K562 (cell line): ENCODE results near the gene UQCR11. TPM values are rescaled to one million over a fixed set of nuclear protein-coding genes. Genes with fewer than 3 reads are reported as not detected.
A peak's percentile ranks its signal among the peaks of the same experiment; 100 is the strongest.

Experiments
- CXXC5 ChIP-seq: fragments of 250-450 bp; sonication (Bioruptor Pico); IDR thresholded peaks from 2 replicates; pipeline ENCODE4 v1.8.0; 2022; ENCODE audit warnings: inconsistent platforms, mild to moderate bottlenecking, moderate library complexity
- DPF2 ChIP-seq: fragments of 450-650 bp; IDR thresholded peaks from 2 replicates; pipeline ENCODE4 v1.6.1; 2016
- E2F3 ChIP-seq: fragments of 250-450 bp; sonication (Bioruptor Pico); IDR thresholded peaks from 2 replicates; pipeline ENCODE4 v1.4.0; 2020; ENCODE audit warnings: mild to moderate bottlenecking
- E2F4 ChIP-seq: sonication (generic); formaldehyde crosslinking; IDR thresholded peaks from 2 replicates; pipeline ENCODE4 v1.8.0; 2022; ENCODE audit warnings: mild to moderate bottlenecking, low read depth, missing genetic modification reagents
- FOSL1 ChIP-seq: fragments of 200-800 bp; sonication (Bioruptor generic); conservative IDR thresholded peaks from 2 replicates; pipeline ENCODE4 v1.6.1; 2016; ENCODE audit warnings: missing genetic modification characterization, missing compliant biosample characterization
- FOXO4 ChIP-seq: fragments of 450-650 bp; formaldehyde crosslinking; IDR thresholded peaks from 2 replicates; pipeline ENCODE4 v1.4.0; 2020; ENCODE audit warnings: mild to moderate bottlenecking, moderate library complexity
- ILF3 ChIP-seq: fragments of 450-650 bp; IDR thresholded peaks from 2 replicates; pipeline ENCODE4 v1.6.1; 2018; ENCODE audit warnings: antibody characterized with exemption, mild to moderate bottlenecking, moderate library complexity, borderline replicate concordance
- LARP7 ChIP-seq: fragments of 450-650 bp; IDR thresholded peaks from 2 replicates; pipeline ENCODE4 v1.6.1; 2016
- MED1 ChIP-seq: sonication (generic); formaldehyde crosslinking; IDR thresholded peaks from 2 replicates; pipeline ENCODE4 v1.8.1; 2023; ENCODE audit warnings: missing genetic modification reagents, borderline replicate concordance
- PREB ChIP-seq: sonication (generic); formaldehyde crosslinking; IDR thresholded peaks from 2 replicates; pipeline ENCODE4 v1.8.1; 2023; ENCODE audit warnings: mild to moderate bottlenecking, missing genetic modification reagents
- RB1 ChIP-seq: fragments of 450-650 bp; IDR thresholded peaks from 2 replicates; pipeline ENCODE4 v1.6.1; 2017; ENCODE audit warnings: low read depth, mild to moderate bottlenecking
- RBM34 ChIP-seq: fragments of 200-400 bp; formaldehyde crosslinking; IDR thresholded peaks from 2 replicates; pipeline ENCODE4 v1.6.1; 2018; ENCODE audit warnings: low read length, borderline replicate concordance; ENCODE audit not compliant: insufficient read depth
- RNF2 ChIP-seq: sonication (generic); IDR thresholded peaks from 2 replicates; pipeline ENCODE4 v1.6.1; 2016
- SIN3B ChIP-seq: fragments of 450-650 bp; IDR thresholded peaks from 2 replicates; pipeline ENCODE4 v1.6.1; 2017; ENCODE audit warnings: low read depth, mild to moderate bottlenecking, moderate library complexity
- ZBTB9 ChIP-seq: fragments of 450-650 bp; formaldehyde crosslinking; IDR thresholded peaks from 2 replicates; pipeline ENCODE4 v1.4.0; 2020; ENCODE audit warnings: mild to moderate bottlenecking, moderate library complexity
- ZKSCAN8 ChIP-seq: fragments of 200-800 bp; sonication (Bioruptor generic); IDR thresholded peaks from 2 replicates; pipeline ENCODE4 v1.6.1; 2016; ENCODE audit warnings: missing genetic modification characterization, missing compliant biosample characterization
- ZNF224 ChIP-seq: sonication (generic); formaldehyde crosslinking; IDR thresholded peaks from 2 replicates; pipeline ENCODE4 v1.8.0; 2022; ENCODE audit warnings: mild to moderate bottlenecking, missing genetic modification reagents
- ZNF24 ChIP-seq: fragments of 450-650 bp; IDR thresholded peaks from 2 replicates; pipeline ENCODE4 v1.6.1; 2016
- ZNF764 ChIP-seq: fragments of 250-450 bp; sonication (Bioruptor Pico); IDR thresholded peaks from 2 replicates; pipeline ENCODE4 v1.4.0; 2020; ENCODE audit warnings: low read depth, mild to moderate bottlenecking, moderate library complexity
- ZNF830 ChIP-seq: fragments of 250-450 bp; sonication (Bioruptor Pico); IDR thresholded peaks from 2 replicates; pipeline ENCODE4 v1.5.0; 2021; ENCODE audit warnings: mild to moderate bottlenecking
- polyA plus RNA-seq, 8 experiments: library from polyadenylated mRNA; depleted of rRNA in 4 of 8; stranded (reverse) in 5 of 8; unstranded in 3 of 8; fragments of >200 nt; fragmentation: Nextera tagmentation in 2 of 8; fragmentation: Illumina TruSeq in 1 of 8; extraction: Ambion mirVana in 2 of 8; extraction: Trizol in 1 of 8; gene quantifications; 2 replicates each; pipeline versions ENCODE4 v1.2.1 to v1.2.3, GENCODE V29; 2011 to 2014; ENCODE audit warnings: inconsistent platforms in 1 of 8, missing spikeins in 1 of 8
- total RNA-seq, 7 experiments: library from RNA; depleted of rRNA in 6 of 7; stranded (reverse); fragments of >200 nt in 6 of 7; fragmentation: Illumina TruSeq in 2 of 7; extraction: Trizol in 2 of 7; gene quantifications; 2 replicates each; pipeline versions ENCODE4 v1.2.1 to v1.2.3, GENCODE V29; 2011 to 2021; ENCODE audit warnings: low replicate concordance in 1 of 7
- TF ChIP-seq, protein P1 (sequence below): fragments of 150-350 bp; IDR thresholded peaks from 2 replicates; pipeline ENCODE4 v1.6.1; 2014; ENCODE audit warnings: low read depth, mild to moderate bottlenecking, low read length, borderline replicate concordance

UQCR11 gene
- total and polyA plus RNA-seq, 9 of the 15 experiments (the other 6 are each of a cell fraction or from before 2014, with no cell fraction given), result 57.6 to 394 (median 259) TPM

DNA sequence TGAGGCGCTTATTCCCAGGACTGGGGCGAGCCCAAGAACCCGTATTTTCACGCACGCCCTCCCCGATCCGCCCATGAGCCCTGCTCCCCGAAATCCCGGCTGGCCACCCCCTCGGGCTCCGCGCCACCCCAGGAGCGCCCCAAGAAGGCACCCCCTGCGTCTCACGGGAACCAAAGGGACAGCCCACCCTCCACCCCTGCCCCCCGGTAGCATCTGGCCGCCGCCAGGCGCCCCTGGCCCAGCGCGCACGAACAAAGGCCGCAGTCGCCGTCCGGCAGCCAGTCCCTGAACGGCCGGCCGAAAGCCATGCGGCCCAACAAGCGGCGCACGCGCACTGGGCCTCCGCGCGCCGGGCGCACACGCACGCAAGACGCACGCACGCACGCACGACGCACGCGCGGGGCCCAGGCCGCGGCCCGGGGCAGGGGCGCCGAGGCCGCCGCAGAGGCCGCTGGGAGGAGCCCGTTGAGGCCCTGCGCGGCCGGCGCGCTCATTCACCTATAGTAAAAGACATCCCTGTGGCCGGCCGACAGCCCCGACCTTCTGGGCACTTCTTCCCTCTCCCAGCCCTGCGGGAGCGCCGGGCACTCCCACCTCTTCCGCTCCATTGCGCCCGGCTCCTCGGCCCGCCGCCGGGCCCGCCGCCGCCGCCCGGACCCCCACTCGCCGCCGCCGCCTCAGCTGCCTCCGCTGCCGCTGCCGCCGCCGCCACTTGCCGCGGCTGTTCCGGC lies 13.1 kb downstream of the UQCR11 start (continued):
- TF ChIP-seq RNF2, result peak; percentile 52; the same call in 1 of the 2 replicates
- no peak for TF ChIP-seq FOSL1
- TF ChIP-seq ZNF24, result no peak
- no peak for TF ChIP-seq PREB
- peak; percentile 100 for TF ChIP-seq CXXC5
- no peak for TF ChIP-seq RBM34
- no peak for TF ChIP-seq ZNF764 (CRISPR knock-in tag)
- peak; percentile 85; the same call in 1 of the 2 replicates for TF ChIP-seq RB1
- TF ChIP-seq LARP7, result no peak
- TF ChIP-seq DPF2, result no peak
- TF ChIP-seq ILF3, result no peak
- TF ChIP-seq E2F3 (CRISPR knock-in tag), result no peak
- TF ChIP-seq, protein P1, sequence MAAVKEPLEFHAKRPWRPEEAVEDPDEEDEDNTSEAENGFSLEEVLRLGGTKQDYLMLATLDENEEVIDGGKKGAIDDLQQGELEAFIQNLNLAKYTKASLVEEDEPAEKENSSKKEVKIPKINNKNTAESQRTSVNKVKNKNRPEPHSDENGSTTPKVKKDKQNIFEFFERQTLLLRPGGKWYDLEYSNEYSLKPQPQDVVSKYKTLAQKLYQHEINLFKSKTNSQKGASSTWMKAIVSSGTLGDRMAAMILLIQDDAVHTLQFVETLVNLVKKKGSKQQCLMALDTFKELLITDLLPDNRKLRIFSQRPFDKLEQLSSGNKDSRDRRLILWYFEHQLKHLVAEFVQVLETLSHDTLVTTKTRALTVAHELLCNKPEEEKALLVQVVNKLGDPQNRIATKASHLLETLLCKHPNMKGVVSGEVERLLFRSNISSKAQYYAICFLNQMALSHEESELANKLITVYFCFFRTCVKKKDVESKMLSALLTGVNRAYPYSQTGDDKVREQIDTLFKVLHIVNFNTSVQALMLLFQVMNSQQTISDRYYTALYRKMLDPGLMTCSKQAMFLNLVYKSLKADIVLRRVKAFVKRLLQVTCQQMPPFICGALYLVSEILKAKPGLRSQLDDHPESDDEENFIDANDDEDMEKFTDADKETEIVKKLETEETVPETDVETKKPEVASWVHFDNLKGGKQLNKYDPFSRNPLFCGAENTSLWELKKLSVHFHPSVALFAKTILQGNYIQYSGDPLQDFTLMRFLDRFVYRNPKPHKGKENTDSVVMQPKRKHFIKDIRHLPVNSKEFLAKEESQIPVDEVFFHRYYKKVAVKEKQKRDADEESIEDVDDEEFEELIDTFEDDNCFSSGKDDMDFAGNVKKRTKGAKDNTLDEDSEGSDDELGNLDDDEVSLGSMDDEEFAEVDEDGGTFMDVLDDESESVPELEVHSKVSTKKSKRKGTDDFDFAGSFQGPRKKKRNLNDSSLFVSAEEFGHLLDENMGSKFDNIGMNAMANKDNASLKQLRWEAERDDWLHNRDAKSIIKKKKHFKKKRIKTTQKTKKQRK, result no peak
- TF ChIP-seq FOXO4 (CRISPR knock-in tag), result no peak
- no peak for TF ChIP-seq ZNF224 (CRISPR knock-in tag)
- TF ChIP-seq ZKSCAN8, result no peak
- TF ChIP-seq ZBTB9, result peak; percentile 84
- TF ChIP-seq SIN3B, result peak; percentile 62
- no peak for TF ChIP-seq E2F4 (CRISPR knock-in tag)
- TF ChIP-seq MED1 (CRISPR knock-in tag), result no peak
- TF ChIP-seq ZNF830 (CRISPR knock-in tag), result 0 out of 2 replicates have a peak, but pooled peaks have one; percentile 37
